Hematopoietic multipotent progenitor cell treated with erythropoietin and hydrocortisone succinate and interleukin-3 and kit ligand, for 8 days (in vitro differentiated cells): ENCODE measurements around the gene SHC1.
A peak's percentile ranks its signal among the peaks of the same experiment; 100 is the strongest.

Source experiments
- DNase-seq: peaks from one replicate; pipeline ENCODE4 v3.0.0-alpha.2; 2015

The SHC1 gene

DNA sequence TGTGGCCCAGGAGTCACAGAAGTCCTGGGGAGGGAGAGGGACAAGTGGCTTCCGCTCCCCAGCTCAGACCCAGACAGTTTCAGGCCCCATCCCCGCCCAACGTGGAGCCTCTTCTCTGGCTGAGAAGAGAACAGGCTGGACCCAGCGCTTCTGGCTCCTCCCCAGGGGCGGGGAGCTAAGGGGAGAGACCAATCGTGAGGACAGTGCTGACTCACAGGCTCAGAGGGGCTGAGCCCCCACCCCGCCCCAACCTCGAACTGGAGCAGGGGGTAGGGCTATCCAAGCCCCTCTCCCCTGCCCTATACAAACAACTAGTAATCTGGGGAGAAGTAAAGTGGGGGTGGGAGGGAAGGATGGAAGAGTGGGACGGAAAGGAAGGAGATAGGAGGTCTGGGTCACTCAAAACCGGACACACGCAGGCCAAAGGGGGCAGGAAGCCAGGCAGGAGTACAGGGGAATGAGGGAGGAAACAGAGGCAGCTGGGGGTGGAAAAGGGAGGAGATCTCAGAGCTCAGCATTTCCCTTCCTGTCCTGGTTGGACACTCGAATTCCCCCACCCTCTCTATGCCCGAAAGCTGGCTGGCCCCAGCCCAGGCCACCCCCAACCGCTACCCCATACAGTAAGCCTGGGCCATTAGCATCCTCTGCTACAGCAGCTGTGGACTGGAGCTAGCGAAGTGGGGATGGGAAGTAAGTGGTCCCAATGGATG, at the start of gene SHC1:
Gene SHC1, minus strand, starts transcription at position 117 of the 710 bp plus-strand sequence. CDS start 221 bp downstream, outside the sequence.
- DNase-seq: peak; percentile 93

GRCh38 chr1:155019377-155020245, 49.1 kb upstream of the SHC1 start:
- DNase-seq: no peak

- DNase-seq: no peak
Observed at GRCh38 chr1:155018617-155019348, 48.2 kb upstream of the SHC1 start.

DNA sequence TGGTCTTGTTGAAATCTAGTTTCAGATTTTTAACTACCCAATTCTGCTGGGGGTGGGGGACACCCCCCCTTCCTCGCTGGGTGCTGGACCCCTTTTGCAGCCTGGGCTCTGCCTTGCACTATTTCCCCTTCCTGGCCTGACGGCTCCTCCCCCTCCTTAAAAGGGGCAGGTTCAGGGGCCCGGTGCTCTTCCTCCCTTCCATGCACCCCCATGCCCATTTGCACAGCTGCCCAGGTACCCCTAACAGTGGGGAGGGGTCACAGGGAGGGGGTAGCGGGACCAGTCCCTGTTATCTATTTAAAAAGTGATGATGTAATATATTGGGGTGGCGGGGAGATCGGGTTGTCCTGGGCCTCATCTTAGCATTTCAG, 47.4 kb upstream of the SHC1 start:
- no peak for DNase-seq

GRCh38 chr1:155017041-155017945, 46.7 kb upstream of the SHC1 start:
- peak; percentile 89 for DNase-seq

- DNase-seq: no peak
Observed at GRCh38 chr1:155016231-155016831, 45.8 kb upstream of the SHC1 start.

DNA sequence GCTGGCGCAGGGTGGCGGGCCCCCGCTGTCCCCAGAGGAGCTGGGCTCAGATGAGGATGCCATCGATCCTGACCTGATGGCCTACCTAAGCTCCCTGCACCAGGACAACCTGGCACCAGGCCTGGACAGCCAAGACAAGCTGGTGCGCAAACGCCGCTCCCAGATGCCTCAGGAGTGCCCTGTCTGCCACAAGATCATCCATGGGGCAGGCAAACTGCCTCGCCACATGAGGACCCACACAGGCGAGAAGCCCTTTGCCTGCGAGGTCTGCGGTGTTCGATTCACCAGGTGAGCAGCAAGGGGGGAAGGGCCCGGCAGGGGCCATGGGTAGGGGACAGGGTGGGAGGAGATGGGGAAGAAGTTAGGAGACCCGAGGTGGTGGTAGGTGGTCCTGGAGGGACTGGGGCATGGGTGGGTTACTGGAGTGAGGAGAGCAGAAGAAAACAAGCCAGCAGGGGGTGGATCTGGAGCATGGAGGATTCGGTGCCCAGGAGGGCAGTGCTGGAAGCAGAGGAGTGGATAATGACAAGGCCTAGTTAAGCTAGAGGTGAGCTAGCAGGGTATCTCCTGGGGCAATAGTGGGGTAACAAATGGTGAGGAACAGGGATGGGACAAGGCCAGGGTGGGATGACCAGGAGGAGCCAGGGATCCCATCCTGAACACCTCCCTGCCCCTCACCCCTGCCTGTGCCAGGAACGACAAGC, 45.1 kb upstream of the SHC1 start:
- no peak for DNase-seq

DNA sequence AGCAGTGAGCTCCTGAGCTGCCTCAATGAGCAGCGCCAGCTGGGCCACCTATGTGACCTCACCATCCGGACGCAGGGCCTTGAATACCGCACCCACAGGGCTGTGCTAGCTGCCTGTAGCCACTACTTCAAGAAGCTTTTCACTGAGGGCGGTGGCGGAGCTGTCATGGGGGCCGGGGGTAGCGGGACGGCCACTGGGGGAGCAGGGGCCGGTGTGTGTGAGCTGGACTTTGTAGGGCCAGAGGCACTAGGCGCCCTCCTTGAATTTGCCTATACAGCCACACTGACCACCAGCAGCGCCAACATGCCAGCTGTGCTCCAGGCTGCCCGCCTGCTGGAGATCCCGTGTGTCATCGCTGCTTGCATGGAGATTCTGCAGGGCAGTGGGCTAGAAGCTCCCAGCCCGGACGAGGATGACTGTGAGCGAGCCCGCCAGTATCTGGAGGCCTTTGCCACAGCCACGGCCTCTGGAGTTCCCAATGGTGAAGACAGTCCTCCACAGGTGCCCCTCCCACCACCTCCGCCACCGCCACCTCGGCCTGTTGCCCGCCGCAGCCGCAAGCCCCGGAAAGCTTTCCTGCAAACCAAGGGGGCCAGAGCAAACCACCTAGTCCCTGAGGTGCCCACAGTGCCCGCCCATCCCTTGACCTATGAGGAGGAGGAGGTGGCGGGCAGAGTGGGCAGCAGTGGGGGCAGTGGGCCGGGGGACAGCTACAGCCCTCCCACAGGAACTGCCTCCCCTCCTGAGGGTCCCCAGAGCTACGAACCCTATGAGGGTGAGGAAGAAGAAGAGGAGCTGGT, 44.4 kb upstream of the SHC1 start:
- no peak for DNase-seq

GRCh38 chr1:155013632-155014031, 43.1 kb upstream of the SHC1 start:
- DNase-seq: peak; percentile 62

- peak; percentile 57 for DNase-seq
Observed at GRCh38 chr1:155012776-155013602, 42.4 kb upstream of the SHC1 start.

- DNase-seq: peak; percentile 96
Observed at GRCh38 chr1:155012026-155012546, 41.5 kb upstream of the SHC1 start.

- DNase-seq: no peak
Observed at GRCh38 chr1:155011437-155012025, 41.0 kb upstream of the SHC1 start.

DNA sequence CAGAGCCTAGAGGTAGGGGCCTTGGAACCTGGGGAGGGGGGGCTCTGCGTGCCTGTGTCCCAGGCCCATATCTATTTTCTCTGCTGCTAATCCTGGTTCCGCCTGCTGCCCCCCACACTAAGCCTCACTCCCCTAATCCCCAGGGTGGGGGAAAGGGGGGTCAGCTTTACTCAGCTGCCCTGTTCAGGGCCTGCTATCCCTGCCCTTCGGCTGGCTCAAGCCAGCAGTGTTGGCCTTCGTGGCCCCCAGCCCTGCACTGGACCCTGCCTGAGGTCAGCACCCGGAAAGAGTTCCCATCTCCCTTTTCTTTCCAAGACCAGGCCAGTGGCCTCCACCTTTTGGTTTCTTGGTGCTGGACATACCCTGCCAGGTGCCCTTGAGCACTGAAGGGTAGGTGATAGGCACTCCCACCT, 40.5 kb upstream of the SHC1 start:
- no peak for DNase-seq

- DNase-seq: no peak
Observed at GRCh38 chr1:155010211-155010918, 39.8 kb upstream of the SHC1 start.

GRCh38 chr1:155009742-155010141, 39.2 kb upstream of the SHC1 start:
- DNase-seq: no peak

- DNase-seq: no peak
Observed at GRCh38 chr1:155009221-155009711, 38.7 kb upstream of the SHC1 start.

DNA sequence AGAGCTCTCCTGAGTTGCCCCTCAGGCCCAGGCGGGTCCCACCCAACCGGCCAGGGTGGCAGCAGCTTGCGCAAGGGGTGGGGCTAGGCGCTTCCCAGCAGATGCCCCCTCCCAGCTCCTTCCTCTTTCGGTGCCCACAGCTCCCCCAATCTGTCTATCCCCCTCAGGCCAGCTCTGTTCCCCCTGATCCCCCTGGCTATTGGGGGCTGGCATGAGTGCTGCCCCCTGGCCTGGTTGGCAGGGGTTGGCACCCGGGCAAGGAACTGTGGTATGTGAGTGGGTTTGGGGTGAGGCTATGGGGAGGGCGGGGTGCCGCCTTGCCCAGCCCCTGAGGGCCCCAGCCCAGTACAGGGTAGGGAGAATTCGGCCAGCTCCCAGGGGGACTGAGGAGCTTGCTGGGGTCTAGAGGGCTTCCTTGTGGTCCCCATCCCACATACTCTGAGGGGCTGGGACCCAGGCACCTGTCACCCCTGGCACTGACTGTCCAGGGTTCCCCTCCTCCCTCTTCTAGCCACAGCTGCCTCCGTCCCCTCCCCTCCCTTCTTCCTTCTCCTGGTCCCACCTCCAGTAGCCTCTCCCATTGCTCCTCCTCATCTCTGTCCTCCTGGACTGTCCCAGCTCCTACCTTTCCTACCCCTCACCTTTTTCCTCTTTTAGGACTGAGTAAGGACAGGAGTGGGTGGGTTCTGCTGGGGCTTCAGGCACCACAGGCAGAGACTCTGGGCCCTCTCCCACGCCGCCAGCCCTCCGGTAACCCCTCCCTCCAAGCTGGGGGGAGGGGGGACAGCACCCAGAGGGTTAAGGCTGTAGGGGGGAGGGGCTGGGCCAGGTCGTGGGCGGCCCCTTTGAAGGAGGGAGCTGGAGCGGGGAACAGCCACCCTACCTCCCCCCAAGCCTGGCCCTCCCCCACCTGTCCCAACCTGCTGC, 37.7 kb upstream of the SHC1 start:
- no peak for DNase-seq
